Ovary (tissue), 3 donors: ENCODE results near the gene GPR84.

Experiments used
- CTCF ChIP-seq, 3 donors: fragments of 450-650 bp in 2 of 3; fragments of 200-600 bp in 1 of 3; IDR thresholded peaks; one replicate each; pipeline versions ENCODE4 v1.5.1 to v1.8.0; 2016 to 2022; ENCODE audit warnings: antibody characterized with exemption in 3 of 3, mild to moderate bottlenecking in 1 of 3
- POLR2A ChIP-seq: fragments of 450-650 bp; IDR thresholded peaks from one replicate; pipeline ENCODE4 v1.6.1; 2017; ENCODE audit warnings: antibody characterized with exemption, mild to moderate bottlenecking, moderate library complexity
- donor health status: DM: no; HTN: no; CAD: no.

DNA sequence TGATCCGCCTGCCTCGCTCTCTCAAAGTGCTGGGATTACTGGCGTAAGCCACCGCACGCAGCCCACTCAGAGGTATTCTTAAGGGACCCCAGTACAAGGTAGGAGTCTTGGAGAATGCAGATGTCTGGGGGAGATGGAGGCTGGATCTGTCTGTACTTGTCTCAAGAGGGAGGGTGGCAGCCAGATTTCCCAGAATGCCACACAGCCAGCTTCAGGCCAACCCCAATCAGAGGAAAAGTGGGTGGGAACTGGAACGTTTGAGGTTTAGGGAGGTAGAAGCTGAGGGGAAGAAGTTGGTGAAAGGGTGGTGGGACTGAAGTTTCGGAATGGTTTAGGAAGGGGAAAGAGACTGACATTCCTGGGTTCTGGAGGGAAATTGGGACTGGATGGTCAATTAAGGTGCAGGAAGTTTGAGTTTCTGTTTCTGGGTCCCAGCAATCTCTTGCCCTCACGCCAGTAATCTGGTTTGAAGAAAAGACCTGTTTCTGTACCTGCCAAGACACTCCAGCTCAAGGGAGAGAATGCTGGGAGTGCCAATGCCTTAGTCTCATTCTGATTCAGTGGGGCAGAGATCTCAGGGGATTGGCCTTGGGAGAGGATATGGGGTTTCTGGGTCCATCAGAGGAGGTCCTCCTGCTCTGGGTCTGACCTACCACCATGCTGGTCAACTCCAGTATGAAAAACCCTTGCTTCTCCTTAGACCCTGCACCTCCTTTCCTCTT, 28.4 kb upstream of the GPR84 start:
- TF ChIP-seq CTCF (IDR thresholded peaks at IDR 0.05) = no peak
- TF ChIP-seq POLR2A = no peak
